PC-3 (cell line): ENCODE results near the gene MKKS. TPM values are rescaled to one million over a fixed set of nuclear protein-coding genes. Genes with fewer than 3 reads are reported as not detected.

ENCODE experiments used
- ATAC-seq: fragments of 200-7000 bp; cut with Tn5 transposase; 2 replicates; pipeline ENCODE4 v1.9.1; 2020; ENCODE audit warnings: mild to moderate bottlenecking, moderate library complexity
- BruUV-seq: library from RNA; stranded (reverse); fragments of 400-500 nt; replicated peaks from 2 replicates; lab custom pipeline; 2021; lab: Mats Ljungman, UMichigan
- CTCF ChIA-PET: fragments of 300-600 bp; sonication (Branson Sonifier 250); formaldehyde crosslinking; loops from one replicate; lab custom pipeline; 2022; ENCODE audit warnings: antibody characterized with exemption; lab: Charles Lee
- POLR2A ChIA-PET: fragments of 300-600 bp; sonication (Branson Sonifier 250); formaldehyde crosslinking; loops from one replicate; lab custom pipeline; 2022; ENCODE audit warnings: antibody characterized with exemption; ENCODE audit not compliant: unreplicated experiment; lab: Charles Lee
- DNase-seq: peaks from one replicate; pipeline ENCODE4 v3.0.0-alpha.2; 2015
- H2AFZ ChIP-seq: fragments of 300-600 bp; sonication (generic); 2 replicates; pipeline ENCODE4 v1.6.0; 2016; ENCODE audit warnings: antibody characterized with exemption, low read length
- H3F3A ChIP-seq: fragments of 300-600 bp; sonication (generic); one replicate; pipeline ENCODE4 v1.6.0; 2017; ENCODE audit warnings: antibody characterized with exemption, low read length, control low read depth, mild to moderate bottlenecking; ENCODE audit not compliant: unreplicated experiment
- H3K27ac ChIP-seq: fragments of 300-600 bp; sonication (generic); 2 replicates; pipeline ENCODE4 v1.5.1; 2016; ENCODE audit warnings: mild to moderate bottlenecking, low read length
- H3K27me3 ChIP-seq: fragments of 300-600 bp; sonication (generic); 2 replicates; pipeline ENCODE4 v1.6.1; 2016; ENCODE audit warnings: low read length, mixed read lengths
- H3K36me3 ChIP-seq: fragments of 300-600 bp; sonication (generic); 2 replicates; pipeline ENCODE4 v1.6.1; 2016; ENCODE audit warnings: low read depth, mixed run types, low read length, mixed read lengths
- H3K4me1 ChIP-seq: fragments of 300-600 bp; sonication (generic); 2 replicates; pipeline ENCODE4 v1.5.1; 2016; ENCODE audit warnings: low read length; ENCODE audit not compliant: insufficient read depth
- H3K4me2 ChIP-seq: fragments of 300-600 bp; sonication (generic); 2 replicates; pipeline ENCODE4 v1.6.0; 2016; ENCODE audit warnings: low read length
- H3K4me3 ChIP-seq: fragments of 300-600 bp; sonication (generic); 2 replicates; pipeline ENCODE4 v1.5.1; 2016; ENCODE audit warnings: mild to moderate bottlenecking, low read length, mixed read lengths
- H3K79me2 ChIP-seq: fragments of 300-600 bp; sonication (generic); 2 replicates; pipeline ENCODE4 v1.6.1; 2017; ENCODE audit warnings: low read length, mixed read lengths
- H3K9ac ChIP-seq: fragments of 300-600 bp; sonication (generic); 2 replicates; pipeline ENCODE4 v1.6.0; 2016; ENCODE audit warnings: mild to moderate bottlenecking, low read length
- H3K9me2 ChIP-seq: fragments of 300-600 bp; sonication (generic); replicated peaks from 2 replicates; pipeline ENCODE4 v1.6.1; 2016; ENCODE audit warnings: mixed run types, low read length, mixed read lengths
- H3K9me3 ChIP-seq: fragments of 300-600 bp; sonication (generic); 2 replicates; pipeline ENCODE4 v1.6.1; 2016; ENCODE audit warnings: low read length, mixed read lengths
- H4K20me1 ChIP-seq: fragments of 300-600 bp; sonication (generic); 2 replicates; pipeline ENCODE4 v1.6.1; 2016; ENCODE audit warnings: low read length, mixed read lengths
- CTCF ChIP-seq: fragments of 300-600 bp; sonication (generic); conservative IDR thresholded peaks from 2 replicates; pipeline ENCODE4 v1.5.1; 2017; ENCODE audit warnings: antibody characterized with exemption, low read depth, mild to moderate bottlenecking, low read length
- EZH2 ChIP-seq: fragments of 300-600 bp; sonication (generic); IDR thresholded peaks from one replicate; pipeline ENCODE4 v1.6.1; 2017; ENCODE audit warnings: antibody characterized with exemption, mild to moderate bottlenecking, low read length; ENCODE audit not compliant: unreplicated experiment
- EZH2phosphoT487 ChIP-seq: fragments of 300-600 bp; sonication (generic); IDR thresholded peaks from 2 replicates; pipeline ENCODE4 v1.6.1; 2018; ENCODE audit warnings: mild to moderate bottlenecking, antibody characterized with exemption, low read length, borderline replicate concordance
- intact Hi-C: fragments of 100-400 bp; cut with micrococcal nuclease; formaldehyde crosslinking; loops from 2 replicates; pipeline ENCODE4 v1.9.0; 2023
- total RNA-seq: library from RNA; depleted of rRNA; stranded (reverse); fragments of >200 nt; gene quantifications from 2 replicates; pipeline ENCODE4 v1.2.3, GENCODE V29; 2014

MKKS gene
- total RNA-seq, 1 experiment from 2014 or later, result 13.6 TPM

GRCh38 chr20:10481676-10482075 lies 47.7 kb upstream of the MKKS start:
- DNase-seq (no peak), ATAC-seq (no peak)
- Histone ChIP-seq H3K4me1 (peaks cover 3% of the 10 kb centered on the region), H2AFZ (no peak overlapping the region), H3K9ac (no peak overlapping the region), H3F3A (no peaks in the 10 kb centered on the region), H3K27ac (no peak overlapping the region), H3K9me3 (no peaks in the 10 kb centered on the region), H3K9me2 (no peaks in the 10 kb centered on the region), H3K79me2 (peaks cover 10% of the 10 kb centered on the region; the same call in 1 of the 2 replicates), H3K4me3 (no peak overlapping the region), H4K20me1 (no peaks in the 10 kb centered on the region), H3K4me2 (no peak overlapping the region), H3K36me3 (no peaks in the 10 kb centered on the region), H3K27me3 (no peaks in the 10 kb centered on the region)
- CTCF ChIA-PET, result no interaction called here
- BruUV-seq, result no TSS peak
- TF ChIP-seq CTCF (no peak), EZH2 (no peak), EZH2phosphoT487 (no peak)
- POLR2A ChIA-PET, result no interaction called here
- intact Hi-C loops, result no loop called here

- Histone ChIP-seq H2AFZ (no peak overlapping the region), H3F3A (no peaks in the 10 kb centered on the region), H3K9ac (no peak overlapping the region), H3K4me1 (peaks cover 15% of the 10 kb centered on the region), H3K79me2 (peaks cover 14% of the 10 kb centered on the region), H3K4me3 (no peak overlapping the region), H4K20me1 (no peaks in the 10 kb centered on the region), H3K9me3 (no peaks in the 10 kb centered on the region), H3K27me3 (no peaks in the 10 kb centered on the region), H3K9me2 (no peaks in the 10 kb centered on the region), H3K27ac (no peak overlapping the region), H3K36me3 (no peaks in the 10 kb centered on the region), H3K4me2 (no peak overlapping the region)
- no TSS peak for BruUV-seq
- POLR2A ChIA-PET, result no interaction called here
- no peak for DNase-seq
- TF ChIP-seq CTCF (peak; percentile 40), EZH2phosphoT487 (no peak)
- CTCF ChIA-PET, result no interaction called here
- intact Hi-C loops, result no loop called here
- ATAC-seq, result no peak
Observed at GRCh38 chr20:10478930-10479329, 44.9 kb upstream of the MKKS start.

GRCh38 chr20:10478205-10478604 lies 44.2 kb upstream of the MKKS start:
- no peak overlapping the region for H3K27ac ChIP-seq
- no peaks in the 10 kb centered on the region for H3K27me3 ChIP-seq
- ChIA-PET CTCF (interaction anchor here (0.6 kb wide), 1 partner anchor 499 kb away, joined by 5 read pairs; no protein-coding TSS in a partner anchor), POLR2A (no interaction called here)
- H2AFZ ChIP-seq, result no peak overlapping the region
- no peak overlapping the region for H3K9ac ChIP-seq
- no peak for TF ChIP-seq CTCF
- no peak for TF ChIP-seq EZH2
- no peak for TF ChIP-seq EZH2phosphoT487
- H3K4me2 ChIP-seq, result no peak overlapping the region
- intact Hi-C loops, result no loop called here
- peaks cover 14% of the 10 kb centered on the region for H3K79me2 ChIP-seq
- BruUV-seq, result no TSS peak
- ATAC-seq (no peak), DNase-seq (no peak)
- H4K20me1 ChIP-seq, result no peaks in the 10 kb centered on the region
- no peaks in the 10 kb centered on the region for H3F3A ChIP-seq
- H3K4me1 ChIP-seq, result peaks cover 15% of the 10 kb centered on the region
- no peaks in the 10 kb centered on the region for H3K9me3 ChIP-seq
- H3K9me2 ChIP-seq, result no peaks in the 10 kb centered on the region
- H3K4me3 ChIP-seq, result no peak overlapping the region
- no peaks in the 10 kb centered on the region for H3K36me3 ChIP-seq
